ENCODE data around the gene KCNN3.
"Not testable (repeated sequence)": the region's sequence is repeated elsewhere in the genome, so short reads cannot be mapped to it uniquely, and the experiment has no call there.

Gene KCNN3

DNA sequence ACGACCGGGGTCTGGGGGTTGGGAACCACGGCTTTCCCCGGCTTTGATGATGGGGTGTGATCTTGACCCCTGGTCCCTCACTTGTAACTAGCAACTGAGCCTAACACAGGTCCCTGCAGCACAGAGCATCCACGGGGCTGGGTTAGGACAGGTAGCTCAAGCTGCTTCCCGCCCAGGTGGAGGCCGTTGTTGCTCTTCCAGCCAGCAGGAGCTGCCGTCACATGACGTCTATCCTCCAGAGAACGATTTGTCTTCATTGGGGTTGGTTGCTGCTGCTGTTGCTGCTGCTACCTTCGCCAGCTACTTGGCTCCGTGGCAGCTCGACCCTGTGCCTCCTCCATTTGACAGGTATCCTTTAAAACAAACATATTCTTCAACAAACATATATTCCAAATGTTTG lies 187.8 kb downstream of the KCNN3 start:
- DNase-seq (ENCODE audit: low read depth), result no peak
- TF ChIP-seq, protein P1, sequence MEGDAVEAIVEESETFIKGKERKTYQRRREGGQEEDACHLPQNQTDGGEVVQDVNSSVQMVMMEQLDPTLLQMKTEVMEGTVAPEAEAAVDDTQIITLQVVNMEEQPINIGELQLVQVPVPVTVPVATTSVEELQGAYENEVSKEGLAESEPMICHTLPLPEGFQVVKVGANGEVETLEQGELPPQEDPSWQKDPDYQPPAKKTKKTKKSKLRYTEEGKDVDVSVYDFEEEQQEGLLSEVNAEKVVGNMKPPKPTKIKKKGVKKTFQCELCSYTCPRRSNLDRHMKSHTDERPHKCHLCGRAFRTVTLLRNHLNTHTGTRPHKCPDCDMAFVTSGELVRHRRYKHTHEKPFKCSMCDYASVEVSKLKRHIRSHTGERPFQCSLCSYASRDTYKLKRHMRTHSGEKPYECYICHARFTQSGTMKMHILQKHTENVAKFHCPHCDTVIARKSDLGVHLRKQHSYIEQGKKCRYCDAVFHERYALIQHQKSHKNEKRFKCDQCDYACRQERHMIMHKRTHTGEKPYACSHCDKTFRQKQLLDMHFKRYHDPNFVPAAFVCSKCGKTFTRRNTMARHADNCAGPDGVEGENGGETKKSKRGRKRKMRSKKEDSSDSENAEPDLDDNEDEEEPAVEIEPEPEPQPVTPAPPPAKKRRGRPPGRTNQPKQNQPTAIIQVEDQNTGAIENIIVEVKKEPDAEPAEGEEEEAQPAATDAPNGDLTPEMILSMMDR (conservative IDR thresholded peaks at IDR 0.05; ENCODE audit: control insufficient read depth, insufficient read depth, low read depth, low read length), result no peak
- H3K4me3 ChIP-seq (ENCODE audit: control insufficient read depth, low read depth, low read length), result no peak overlapping the region

DNA sequence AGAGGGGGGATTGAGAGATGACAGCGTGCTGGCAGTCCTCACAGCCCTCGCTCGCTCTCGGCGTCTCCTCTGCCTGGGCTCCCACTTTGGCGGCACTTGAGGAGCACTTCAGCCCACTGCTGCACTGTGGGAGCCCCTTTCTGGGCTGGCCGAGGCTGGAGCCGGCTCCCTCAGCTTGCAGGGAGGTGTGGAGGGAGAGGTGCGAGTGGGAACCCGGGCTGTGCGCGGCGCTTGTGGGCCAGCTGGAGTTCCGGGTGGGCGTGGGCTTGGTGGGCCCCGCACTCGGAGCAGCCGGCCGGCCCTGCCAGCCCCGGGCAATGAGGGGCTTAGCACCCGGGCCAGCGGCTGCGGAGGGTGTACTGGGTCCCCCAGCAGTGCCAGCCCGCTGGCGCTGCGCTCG lies 192.2 kb downstream of the KCNN3 start:
- H3K4me3 ChIP-seq (ENCODE audit: control insufficient read depth, low read depth, low read length), result not testable (repeated sequence)

DNA sequence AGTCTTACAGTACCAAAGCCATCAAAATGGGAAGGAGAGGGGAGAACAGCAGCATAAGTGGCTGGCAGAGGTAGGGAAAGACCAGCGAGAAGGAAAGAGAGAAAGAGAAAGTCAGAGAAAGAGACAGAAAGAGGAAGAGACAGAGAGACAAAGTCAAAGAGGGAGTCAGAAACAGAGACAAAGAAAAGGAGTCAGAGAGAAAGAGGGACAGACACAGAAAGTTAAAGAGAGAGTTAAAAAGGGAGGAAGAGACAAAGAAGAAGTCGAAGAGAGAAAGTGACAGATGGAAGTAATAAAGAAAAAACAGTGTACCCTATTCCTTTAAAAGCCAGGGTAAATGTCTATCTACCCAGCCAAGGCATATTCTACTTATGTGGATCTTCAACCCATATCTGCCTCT lies 193.2 kb downstream of the KCNN3 start:
- DNase-seq (ENCODE audit: low read depth), result not testable (repeated sequence)

More for the DNA sequence above, 192.2 kb downstream of the KCNN3 start:
- DNase-seq (ENCODE audit: low read depth), result not testable (repeated sequence)

DNA sequence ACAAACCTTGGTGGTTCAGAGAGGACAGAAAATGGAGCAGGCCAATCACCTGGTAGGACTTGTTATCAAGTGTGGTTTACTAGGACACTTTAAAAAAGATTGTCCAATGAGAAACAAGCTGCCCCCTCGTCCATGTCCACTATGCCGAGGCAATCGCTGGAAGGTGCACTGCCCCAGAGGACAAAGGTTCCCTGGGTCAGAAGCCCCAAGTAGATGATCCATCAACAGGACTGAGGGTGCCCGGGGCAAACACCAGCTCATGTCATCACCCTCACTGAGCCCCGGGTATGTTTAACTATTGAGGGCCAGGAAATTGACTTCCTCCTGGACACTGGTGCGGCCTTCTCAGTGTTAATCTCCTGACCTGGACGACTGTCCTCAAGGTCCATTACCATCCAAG lies 195.6 kb downstream of the KCNN3 start:
- not testable (repeated sequence) for DNase-seq (ENCODE audit: low read depth); H3K4me3 ChIP-seq (ENCODE audit: control insufficient read depth, low read depth, low read length)

More for the DNA sequence above, 193.2 kb downstream of the KCNN3 start:
- H3K4me3 ChIP-seq (ENCODE audit: control insufficient read depth, low read depth, low read length), result not testable (repeated sequence)

DNA sequence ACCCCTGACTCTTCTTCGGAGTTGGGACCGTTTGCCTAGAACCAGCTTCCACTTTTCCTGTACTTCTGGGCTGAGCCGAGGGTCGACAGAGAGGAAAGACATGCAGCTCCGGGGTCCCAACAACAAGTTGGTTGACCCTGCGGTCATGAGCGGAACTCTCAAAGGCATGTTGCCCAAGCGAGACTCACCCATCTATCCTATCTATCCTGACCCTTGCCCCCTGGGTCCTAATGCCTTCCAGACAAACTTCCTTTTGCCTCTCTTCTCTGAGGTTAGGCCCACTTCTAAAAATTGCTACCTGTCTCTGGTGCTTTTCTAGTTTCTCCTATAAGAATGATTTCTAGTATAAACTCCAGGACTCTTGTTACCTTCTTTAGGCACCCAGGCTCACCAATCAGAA lies 197.8 kb downstream of the KCNN3 start:
- not testable (repeated sequence) for DNase-seq (ENCODE audit: low read depth)

DNA sequence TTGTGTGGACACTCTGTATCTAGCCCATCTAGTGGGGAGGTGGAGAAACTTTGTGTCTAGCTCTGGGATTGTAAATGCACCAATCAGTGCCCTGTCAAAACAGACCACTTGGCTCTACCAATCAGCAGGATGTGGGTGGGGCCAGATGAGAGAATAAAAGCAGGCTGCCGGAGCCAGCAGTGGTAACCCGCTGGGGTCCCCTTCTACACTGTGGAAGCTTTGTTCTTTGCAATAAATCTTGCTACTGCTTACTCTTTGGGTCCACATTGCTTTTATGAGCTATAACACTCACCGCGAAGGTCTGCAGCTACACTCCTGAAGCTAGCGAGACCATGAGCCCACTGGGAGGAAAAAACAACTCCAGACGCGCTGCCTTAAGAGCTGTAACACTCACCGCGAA lies 198.7 kb downstream of the KCNN3 start:
- DNase-seq (ENCODE audit: low read depth); H3K4me3 ChIP-seq (ENCODE audit: control insufficient read depth, low read depth, low read length): not testable (repeated sequence)

More for the DNA sequence above, 197.8 kb downstream of the KCNN3 start:
- not testable (repeated sequence) for H3K4me3 ChIP-seq (ENCODE audit: control insufficient read depth, low read depth, low read length)

DNA sequence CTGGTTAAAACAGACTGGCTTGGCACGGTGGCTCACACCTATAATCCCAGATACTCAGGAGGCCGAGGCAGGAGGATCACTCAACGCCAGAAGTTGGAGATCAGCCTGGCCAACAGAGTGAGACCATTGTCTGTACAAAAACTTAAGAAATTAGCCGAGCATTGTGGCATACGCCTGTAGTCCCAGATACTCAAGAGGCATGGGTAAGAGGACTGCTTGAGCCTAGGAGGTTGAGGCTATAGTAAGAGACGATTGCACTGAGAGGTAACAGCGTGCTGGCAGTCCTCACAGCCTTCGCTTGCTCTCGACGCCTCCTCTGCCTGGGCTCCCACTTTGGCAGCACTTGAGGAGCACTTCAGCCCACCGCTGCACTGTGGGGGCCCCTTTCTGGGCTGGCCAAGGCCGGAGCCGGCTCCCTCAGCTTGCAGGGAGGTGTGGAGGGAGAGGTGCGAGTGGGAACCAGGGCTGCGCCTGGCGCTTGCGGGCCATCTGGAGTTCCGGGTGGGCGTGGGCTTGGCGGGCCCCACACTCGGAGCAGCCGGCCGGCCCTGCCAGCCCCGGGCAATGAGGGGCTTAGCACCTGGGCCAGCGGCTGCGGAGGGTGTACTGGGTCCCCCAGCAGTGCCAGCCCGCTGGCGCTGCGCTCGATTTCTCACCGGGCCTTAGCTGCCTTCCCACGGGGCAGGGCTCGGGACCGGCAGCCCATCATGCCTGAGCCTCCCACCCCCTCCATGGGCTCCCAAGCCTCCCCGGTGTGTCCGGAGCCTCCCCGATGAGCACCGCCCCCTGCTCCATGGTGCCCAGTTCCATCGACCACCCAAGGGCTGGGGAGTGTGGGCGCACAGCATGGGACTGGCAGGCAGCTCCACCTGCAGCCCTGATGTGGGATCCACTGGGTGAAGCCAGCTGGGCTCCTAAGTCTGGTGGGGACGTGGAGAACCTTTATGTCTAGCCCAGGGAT lies 199.5 kb downstream of the KCNN3 start:
- not testable (repeated sequence) for H3K4me3 ChIP-seq (ENCODE audit: control insufficient read depth, low read depth, low read length); DNase-seq (ENCODE audit: low read depth)

DNA sequence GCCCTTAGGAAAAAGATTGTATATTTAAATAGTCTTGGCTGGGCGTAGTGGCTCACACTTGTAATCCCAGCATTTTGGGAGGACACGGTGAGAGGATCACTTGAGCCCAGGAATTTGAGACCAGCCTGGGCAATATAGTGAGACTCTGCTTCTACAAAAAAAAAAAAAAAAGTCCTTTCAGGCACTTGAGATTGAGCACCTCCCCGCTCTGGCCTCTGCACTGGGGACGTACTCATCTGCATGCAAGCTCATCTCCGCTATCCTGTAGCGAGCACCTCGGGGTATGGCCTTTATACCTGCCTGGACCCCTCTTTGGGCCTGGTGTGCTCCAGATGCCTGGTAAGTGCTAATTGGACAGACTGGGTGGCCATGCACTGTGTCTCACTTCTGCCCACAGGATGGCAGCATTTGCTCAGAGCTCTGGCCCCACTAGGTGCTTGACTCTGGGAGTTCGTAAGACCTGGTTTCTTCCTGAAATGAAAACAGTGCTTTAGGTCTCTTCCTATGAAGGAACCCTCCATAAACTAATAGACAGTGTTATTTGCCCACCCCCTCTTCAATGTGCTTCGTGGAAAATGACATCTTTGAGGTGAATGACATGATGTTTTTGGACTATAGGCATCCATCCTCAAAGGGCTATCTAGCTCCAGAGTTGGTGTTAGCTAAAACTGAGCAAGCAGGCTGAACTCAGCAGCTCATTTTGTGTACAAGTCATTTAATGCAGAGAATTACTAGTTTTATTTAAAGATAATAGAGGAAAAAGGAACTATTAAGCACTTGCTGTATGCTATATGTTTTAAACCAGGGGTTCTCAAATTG lies 200.4 kb downstream of the KCNN3 start:
- TF ChIP-seq, protein P1 (conservative IDR thresholded peaks at IDR 0.05; ENCODE audit: control insufficient read depth, insufficient read depth, low read depth, low read length), result peak; percentile 82
- DNase-seq (ENCODE audit: low read depth), result peak; percentile 68
- H3K4me3 ChIP-seq (ENCODE audit: control insufficient read depth, low read depth, low read length), result no peak overlapping the region

DNA sequence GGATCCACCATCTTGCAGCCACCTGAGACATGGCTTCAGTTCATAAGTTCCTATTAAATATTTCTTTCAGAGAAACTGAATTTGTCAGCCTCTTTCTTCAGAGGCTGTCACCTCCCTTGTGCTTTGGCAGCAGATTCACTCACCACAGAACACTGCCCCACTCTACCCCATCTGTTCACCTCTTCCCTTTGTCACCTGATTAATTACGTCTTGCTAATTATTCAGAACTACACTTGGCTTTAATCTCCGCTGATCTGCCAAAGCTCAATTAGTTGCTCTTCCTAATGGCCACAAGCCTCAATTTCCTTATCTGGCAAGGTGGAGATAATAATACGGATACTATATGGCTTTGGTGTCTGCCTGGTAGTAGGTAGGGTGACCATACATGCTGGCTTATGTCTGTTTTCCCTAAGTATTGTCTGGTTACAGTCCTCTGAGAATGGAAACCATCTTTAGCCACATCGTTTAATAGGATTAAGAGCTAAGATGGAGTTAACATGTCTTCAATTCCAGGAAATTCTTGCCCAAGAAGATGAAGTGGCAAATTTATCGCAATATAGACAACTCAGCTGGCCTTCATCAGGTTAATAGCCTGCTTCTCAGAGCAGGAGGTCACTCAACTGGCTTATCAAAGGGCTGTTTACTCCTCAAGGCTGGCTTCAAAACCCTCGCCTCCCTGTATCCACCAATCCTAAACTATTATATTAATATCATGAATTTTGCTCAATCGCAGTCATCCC lies 203.9 kb downstream of the KCNN3 start:
- no peak for DNase-seq (ENCODE audit: low read depth)
- TF ChIP-seq, protein P1 (conservative IDR thresholded peaks at IDR 0.05; ENCODE audit: control insufficient read depth, insufficient read depth, low read depth, low read length), result no peak
- H3K4me3 ChIP-seq (ENCODE audit: control insufficient read depth, low read depth, low read length), result no peak overlapping the region
